ENCODE data around the gene SNX7.

Gene SNX7

GRCh38 chr1:98660940-98661543 is 479 bp upstream of the SNX7 start:
- TF ChIP-seq CTCF (IDR thresholded peaks at IDR 0.05; ENCODE audit: low read depth, low read length) = no peak
- peak overlapping the region; percentile 89 for H3K4me3 ChIP-seq (ENCODE audit: low read depth, low read length)

- TF ChIP-seq CTCF (IDR thresholded peaks at IDR 0.05; ENCODE audit: low read depth, low read length) = no peak
- peak overlapping the region; percentile 89 for H3K4me3 ChIP-seq (ENCODE audit: low read depth, low read length)
Measured at GRCh38 chr1:98662356-98662670, 792 bp downstream of the SNX7 start.

GRCh38 chr1:98668733-98669132 is 7.2 kb downstream of the SNX7 start:
- H3K4me3 ChIP-seq (ENCODE audit: low read depth, low read length) = no peak overlapping the region
- no peak for TF ChIP-seq CTCF (IDR thresholded peaks at IDR 0.05; ENCODE audit: low read depth, low read length)

- H3K4me3 ChIP-seq (ENCODE audit: low read depth, low read length) = no peak overlapping the region
- no peak for TF ChIP-seq CTCF (IDR thresholded peaks at IDR 0.05; ENCODE audit: low read depth, low read length)
Measured at GRCh38 chr1:98669355-98670296, 8.1 kb downstream of the SNX7 start.

- no peak overlapping the region for H3K4me3 ChIP-seq (ENCODE audit: low read depth, low read length)
- TF ChIP-seq CTCF (IDR thresholded peaks at IDR 0.05; ENCODE audit: low read depth, low read length) = no peak
Measured at GRCh38 chr1:98672189-98672588, 10.7 kb downstream of the SNX7 start.

- TF ChIP-seq CTCF (IDR thresholded peaks at IDR 0.05; ENCODE audit: low read depth, low read length) = no peak
- H3K4me3 ChIP-seq (ENCODE audit: low read depth, low read length) = no peak overlapping the region
Measured at GRCh38 chr1:98674075-98674781, 12.7 kb downstream of the SNX7 start.

- no peak overlapping the region for H3K4me3 ChIP-seq (ENCODE audit: low read depth, low read length)
- no peak for TF ChIP-seq CTCF (IDR thresholded peaks at IDR 0.05; ENCODE audit: low read depth, low read length)
Measured at GRCh38 chr1:98675282-98675681, 13.8 kb downstream of the SNX7 start.
